ENCODE measurements around the gene CAPS.

CAPS gene

GRCh38 chr19:5893907-5894703 lies 19.9 kb upstream of the CAPS start:
- TF ChIP-seq CTCF (IDR thresholded peaks at IDR 0.05; ENCODE audit: control insufficient read depth, insufficient read depth, low read depth, low read length, missing control alignments) = no peak
- no peak for DNase-seq (ENCODE audit: low read depth)
- no peak overlapping the region for H3K4me3 ChIP-seq (ENCODE audit: control insufficient read depth, low read depth, low read length)

DNA sequence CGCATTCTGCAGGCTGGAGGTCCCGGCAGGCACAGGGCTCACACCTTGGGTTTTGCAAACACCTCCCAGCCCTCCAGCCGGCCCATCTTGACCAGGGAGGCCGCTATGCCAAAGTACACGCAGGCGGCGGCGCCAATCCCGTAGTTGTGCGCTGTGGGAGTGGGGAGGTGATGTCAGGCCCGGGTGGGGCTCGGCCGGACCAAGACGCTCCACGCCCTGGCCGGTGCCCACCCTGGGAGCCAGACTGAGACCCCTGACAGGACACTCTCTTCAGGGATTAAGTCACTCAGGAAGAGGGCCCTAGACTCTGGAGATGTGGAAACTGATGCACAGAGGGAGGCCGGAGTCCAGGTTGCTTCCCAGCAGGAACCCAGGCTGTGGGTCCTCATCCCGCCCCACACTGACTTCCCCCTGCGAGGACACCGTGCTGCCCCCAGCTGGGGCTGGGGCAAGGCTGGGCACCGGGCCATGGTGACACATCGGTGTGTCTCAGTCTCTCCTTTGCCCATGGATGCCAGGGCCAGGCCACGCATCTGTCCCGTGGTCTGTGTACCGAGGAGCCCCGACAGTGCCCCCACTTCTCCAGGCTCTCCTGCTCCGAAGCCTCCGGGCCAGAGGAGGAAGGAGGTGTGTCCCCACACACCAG lies 19.2 kb upstream of the CAPS start:
- no peak overlapping the region for H3K4me3 ChIP-seq (ENCODE audit: control insufficient read depth, low read depth, low read length)
- no peak for DNase-seq (ENCODE audit: low read depth)
- no peak for TF ChIP-seq CTCF (IDR thresholded peaks at IDR 0.05; ENCODE audit: control insufficient read depth, insufficient read depth, low read depth, low read length, missing control alignments)

GRCh38 chr19:5895409-5895808 lies 18.6 kb upstream of the CAPS start:
- no peak for DNase-seq (ENCODE audit: low read depth)
- TF ChIP-seq CTCF (IDR thresholded peaks at IDR 0.05; ENCODE audit: control insufficient read depth, insufficient read depth, low read depth, low read length, missing control alignments) = no peak
- H3K4me3 ChIP-seq (ENCODE audit: control insufficient read depth, low read depth, low read length) = no peak overlapping the region

- TF ChIP-seq CTCF (IDR thresholded peaks at IDR 0.05; ENCODE audit: control insufficient read depth, insufficient read depth, low read depth, low read length, missing control alignments) = no peak
- no peak overlapping the region for H3K4me3 ChIP-seq (ENCODE audit: control insufficient read depth, low read depth, low read length)
- no peak for DNase-seq (ENCODE audit: low read depth)
These were observed 18.2 kb upstream of the CAPS start for GRCh38 chr19:5895890-5896289.

- TF ChIP-seq CTCF (IDR thresholded peaks at IDR 0.05; ENCODE audit: control insufficient read depth, insufficient read depth, low read depth, low read length, missing control alignments) = no peak
- H3K4me3 ChIP-seq (ENCODE audit: control insufficient read depth, low read depth, low read length) = no peak overlapping the region
- DNase-seq (ENCODE audit: low read depth) = no peak
These were observed 17.5 kb upstream of the CAPS start for GRCh38 chr19:5896365-5897076.

GRCh38 chr19:5897189-5897969 lies 16.7 kb upstream of the CAPS start:
- no peak for TF ChIP-seq CTCF (IDR thresholded peaks at IDR 0.05; ENCODE audit: control insufficient read depth, insufficient read depth, low read depth, low read length, missing control alignments)
- no peak for DNase-seq (ENCODE audit: low read depth)

More at GRCh38 chr19:5897189-5897969, 16.7 kb upstream of the CAPS start:
- H3K4me3 ChIP-seq (ENCODE audit: control insufficient read depth, low read depth, low read length) = no peak overlapping the region

Measured in AG09309 (cell line).